ENCODE results near the gene SULT2B1.

GRCh38 chr19:48596679-48597465, 44.9 kb downstream of the SULT2B1 start:
- TF ChIP-seq POLR2A (IDR thresholded peaks at IDR 0.05; ENCODE audit: low read length) (no peak), GATA1 (IDR thresholded peaks at IDR 0.05; ENCODE audit: low read depth, low read length) (no peak)

Data from erythroblast (primary cell).